Hepatocyte (in vitro differentiated cells): ENCODE data around the gene NAAA. TPM values are rescaled to one million over a fixed set of nuclear protein-coding genes. Genes with fewer than 3 reads are reported as not detected.

Source experiments
- DNase-seq: peaks from one replicate; pipeline ENCODE4 v3.0.0-alpha.2; 2016; ENCODE audit warnings: low spot score
- H2AFZ ChIP-seq: fragments of 200-600 bp; sonication (generic); 2 replicates; pipeline ENCODE4 v1.6.0; 2016; ENCODE audit warnings: antibody characterized with exemption, mild to moderate bottlenecking
- H3K27ac ChIP-seq: fragments of 200-600 bp; sonication (generic); 2 replicates; pipeline ENCODE4 v1.5.1; 2016; ENCODE audit warnings: mild to moderate bottlenecking
- H3K27me3 ChIP-seq: fragments of 200-600 bp; sonication (generic); 2 replicates; pipeline ENCODE4 v1.6.1; 2016
- H3K36me3 ChIP-seq: fragments of 200-600 bp; sonication (generic); replicated peaks from 2 replicates; pipeline ENCODE4 v1.5.1; 2016; ENCODE audit warnings: low read depth; ENCODE audit not compliant: insufficient read depth
- H3K4me1 ChIP-seq: fragments of 200-600 bp; sonication (generic); 2 replicates; pipeline ENCODE4 v1.5.1; 2016; ENCODE audit warnings: mild to moderate bottlenecking, moderate library complexity; ENCODE audit not compliant: insufficient read depth
- H3K4me2 ChIP-seq: fragments of 200-600 bp; sonication (generic); 2 replicates; pipeline ENCODE4 v1.6.0; 2016
- H3K4me3 ChIP-seq: fragments of 200-600 bp; sonication (generic); 2 replicates; pipeline ENCODE4 v1.5.1; 2016; ENCODE audit warnings: mild to moderate bottlenecking
- H3K79me2 ChIP-seq: fragments of 200-600 bp; sonication (generic); 2 replicates; pipeline ENCODE4 v1.6.0; 2017; ENCODE audit warnings: mild to moderate bottlenecking
- H3K9me2 ChIP-seq: fragments of 200-600 bp; sonication (generic); replicated peaks from 2 replicates; pipeline ENCODE4 v1.6.0; 2017; ENCODE audit warnings: mild to moderate bottlenecking; ENCODE audit not compliant: insufficient read depth
- H3K9me3 ChIP-seq: fragments of 200-600 bp; sonication (generic); 2 replicates; pipeline ENCODE4 v1.5.1; 2016; ENCODE audit warnings: low read depth, mild to moderate bottlenecking
- H4K20me1 ChIP-seq: fragments of 200-600 bp; sonication (generic); 2 replicates; pipeline ENCODE4 v1.6.0; 2016; ENCODE audit warnings: mild to moderate bottlenecking; ENCODE audit not compliant: insufficient read depth, poor library complexity, severe bottlenecking
- EZH2 ChIP-seq: fragments of 200-600 bp; sonication (generic); IDR thresholded peaks from 2 replicates; pipeline ENCODE4 v1.6.1; 2016; ENCODE audit warnings: antibody characterized with exemption, mild to moderate bottlenecking, borderline replicate concordance
- EZH2phosphoT487 ChIP-seq: fragments of 200-600 bp; sonication (generic); IDR thresholded peaks from one replicate; pipeline ENCODE4 v1.6.1; 2018; ENCODE audit warnings: antibody characterized with exemption, mild to moderate bottlenecking, low read depth, moderate library complexity; ENCODE audit not compliant: unreplicated experiment, severe bottlenecking
- WGBS: methylation state at CpG from one replicate; pipeline ENCODE4 v1.1.6; 2016; ENCODE audit warnings: low lambda C conversion rate; ENCODE audit errors: missing lambda C conversion rate; 5-methylcytosine and 5-hydroxymethylcytosine counted together
- polyA plus RNA-seq: library from polyadenylated mRNA; unstranded; fragments of >200 nt; fragmentation: Nextera tagmentation; extraction: Ambion mirVana; gene quantifications from 2 replicates; pipeline ENCODE4 v1.2.1, GENCODE V29; 2016
- total RNA-seq: library from RNA; depleted of rRNA; stranded (reverse); fragments of >200 nt; gene quantifications from 2 replicates; pipeline ENCODE4 v1.2.3, GENCODE V29; 2014
- TF ChIP-seq, protein P1 (sequence below): fragments of 200-600 bp; sonication (generic); IDR thresholded peaks from 2 replicates; pipeline ENCODE4 v1.5.1; 2016; ENCODE audit warnings: antibody characterized with exemption, mild to moderate bottlenecking; ENCODE audit not compliant: poor library complexity

NAAA gene
- total and polyA plus RNA-seq, 2 experiments from 2014 or later, result 21.8 to 41.0 TPM

DNA sequence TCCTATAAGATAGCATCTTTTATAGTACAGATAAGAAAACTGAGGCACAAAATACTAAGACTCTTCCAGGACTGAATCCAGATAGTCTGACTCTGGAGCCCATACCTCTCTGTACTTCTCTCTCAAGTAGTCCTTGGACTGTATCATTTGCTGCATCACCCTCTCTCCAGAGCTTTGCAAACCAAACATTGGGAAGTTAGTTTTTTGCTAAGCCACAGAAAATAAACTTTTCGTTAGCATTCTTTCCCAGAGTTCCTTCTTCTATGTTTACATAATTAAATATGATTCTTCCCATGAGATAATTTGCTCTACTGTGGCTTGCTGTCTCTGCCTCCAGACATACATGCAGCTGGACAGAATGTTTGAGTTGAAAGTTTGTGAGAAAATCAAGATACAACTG lies 60.5 kb downstream of the NAAA start:
- Histone ChIP-seq H2AFZ (no peak overlapping the region), H3K79me2 (no peaks in the 10 kb centered on the region), H3K9me2 (no peaks in the 10 kb centered on the region), H3K9me3 (no peaks in the 10 kb centered on the region), H3K27me3 (peaks cover 8% of the 10 kb centered on the region), H3K4me2 (no peak overlapping the region), H3K4me3 (no peak overlapping the region), H3K27ac (no peak overlapping the region), H3K36me3 (no peaks in the 10 kb centered on the region), H3K4me1 (no peaks in the 10 kb centered on the region), H4K20me1 (no peaks in the 10 kb centered on the region)
- no peak for DNase-seq
- WGBS, result 58% methylated on average over 1 of the region's 1 CpG
- TF ChIP-seq EZH2 (no peak), EZH2phosphoT487 (no peak)
- TF ChIP-seq, protein P1, sequence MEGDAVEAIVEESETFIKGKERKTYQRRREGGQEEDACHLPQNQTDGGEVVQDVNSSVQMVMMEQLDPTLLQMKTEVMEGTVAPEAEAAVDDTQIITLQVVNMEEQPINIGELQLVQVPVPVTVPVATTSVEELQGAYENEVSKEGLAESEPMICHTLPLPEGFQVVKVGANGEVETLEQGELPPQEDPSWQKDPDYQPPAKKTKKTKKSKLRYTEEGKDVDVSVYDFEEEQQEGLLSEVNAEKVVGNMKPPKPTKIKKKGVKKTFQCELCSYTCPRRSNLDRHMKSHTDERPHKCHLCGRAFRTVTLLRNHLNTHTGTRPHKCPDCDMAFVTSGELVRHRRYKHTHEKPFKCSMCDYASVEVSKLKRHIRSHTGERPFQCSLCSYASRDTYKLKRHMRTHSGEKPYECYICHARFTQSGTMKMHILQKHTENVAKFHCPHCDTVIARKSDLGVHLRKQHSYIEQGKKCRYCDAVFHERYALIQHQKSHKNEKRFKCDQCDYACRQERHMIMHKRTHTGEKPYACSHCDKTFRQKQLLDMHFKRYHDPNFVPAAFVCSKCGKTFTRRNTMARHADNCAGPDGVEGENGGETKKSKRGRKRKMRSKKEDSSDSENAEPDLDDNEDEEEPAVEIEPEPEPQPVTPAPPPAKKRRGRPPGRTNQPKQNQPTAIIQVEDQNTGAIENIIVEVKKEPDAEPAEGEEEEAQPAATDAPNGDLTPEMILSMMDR, result no peak

DNA sequence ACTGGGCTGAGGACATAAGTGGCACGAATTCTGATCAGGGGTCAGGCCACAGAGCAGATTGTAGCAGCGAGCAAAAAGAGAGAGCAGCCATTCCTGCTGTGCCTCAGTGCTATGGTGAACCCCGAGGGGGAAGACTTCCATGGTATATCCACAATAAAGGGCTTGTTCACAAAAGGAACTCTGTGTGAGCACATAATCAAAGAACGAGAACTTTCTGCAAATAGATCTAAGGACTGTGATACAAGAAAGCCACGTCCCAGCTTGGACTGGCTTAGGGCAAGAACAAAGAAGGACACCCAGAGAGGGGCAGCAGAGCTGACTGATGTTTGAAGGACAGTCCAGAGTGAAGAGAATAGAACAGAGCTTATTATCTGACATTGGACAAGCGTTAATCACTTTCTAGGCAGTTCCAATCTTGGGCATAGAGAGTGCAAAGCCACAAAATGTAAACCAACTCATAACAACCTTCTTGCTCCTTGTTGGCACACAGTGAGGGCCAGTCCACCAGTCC lies 62.5 kb downstream of the NAAA start:
- H3K36me3 ChIP-seq, result no peaks in the 10 kb centered on the region
- WGBS, result 70% methylated on average over 6 of the region's 6 CpGs
- TF ChIP-seq EZH2, result no peak
- TF ChIP-seq EZH2phosphoT487, result no peak
- TF ChIP-seq, protein P1, result no peak
- H3K9me3 ChIP-seq, result no peaks in the 10 kb centered on the region
- no peaks in the 10 kb centered on the region for H3K79me2 ChIP-seq
- H2AFZ ChIP-seq, result no peak overlapping the region
- no peaks in the 10 kb centered on the region for H3K4me1 ChIP-seq
- no peak overlapping the region for H3K4me2 ChIP-seq
- no peak for DNase-seq
- peaks cover 8% of the 10 kb centered on the region for H3K27me3 ChIP-seq
- H3K27ac ChIP-seq, result no peak overlapping the region
- no peaks in the 10 kb centered on the region for H4K20me1 ChIP-seq
- H3K4me3 ChIP-seq, result no peak overlapping the region
- no peaks in the 10 kb centered on the region for H3K9me2 ChIP-seq

DNA sequence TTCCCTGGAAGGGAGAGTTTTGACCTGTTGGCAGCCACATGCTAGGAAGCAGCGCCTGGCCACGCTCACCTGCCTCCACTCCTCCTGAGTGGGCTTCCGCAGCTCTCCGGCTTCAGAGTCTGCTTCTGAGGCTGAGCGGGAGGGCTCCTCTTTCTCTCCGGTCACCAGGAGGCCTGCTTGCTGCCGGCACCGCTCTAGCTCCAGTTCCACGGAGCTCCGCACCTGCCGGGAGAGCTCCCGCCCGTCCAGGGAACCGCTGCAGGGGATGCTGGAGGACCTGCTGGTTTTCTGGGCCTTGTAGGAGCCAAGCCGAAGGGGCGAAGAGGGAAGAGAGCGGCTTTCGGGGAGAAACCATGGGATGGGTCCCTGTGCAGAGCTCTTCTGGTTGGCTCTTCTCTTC lies 64.6 kb downstream of the NAAA start:
- Histone ChIP-seq H3K79me2 (no peaks in the 10 kb centered on the region), H3K36me3 (no peaks in the 10 kb centered on the region), H4K20me1 (no peaks in the 10 kb centered on the region), H3K9me2 (no peaks in the 10 kb centered on the region), H3K27me3 (peaks cover 8% of the 10 kb centered on the region), H3K4me2 (no peak overlapping the region), H3K4me1 (no peaks in the 10 kb centered on the region), H3K4me3 (no peak overlapping the region), H3K9me3 (no peaks in the 10 kb centered on the region), H3K27ac (no peak overlapping the region), H2AFZ (no peak overlapping the region)
- no peak for DNase-seq
- WGBS, result 95% methylated on average over 18 of the region's 18 CpGs
- TF ChIP-seq, protein P1, result no peak
- TF ChIP-seq EZH2phosphoT487, result no peak
- no peak for TF ChIP-seq EZH2

DNA sequence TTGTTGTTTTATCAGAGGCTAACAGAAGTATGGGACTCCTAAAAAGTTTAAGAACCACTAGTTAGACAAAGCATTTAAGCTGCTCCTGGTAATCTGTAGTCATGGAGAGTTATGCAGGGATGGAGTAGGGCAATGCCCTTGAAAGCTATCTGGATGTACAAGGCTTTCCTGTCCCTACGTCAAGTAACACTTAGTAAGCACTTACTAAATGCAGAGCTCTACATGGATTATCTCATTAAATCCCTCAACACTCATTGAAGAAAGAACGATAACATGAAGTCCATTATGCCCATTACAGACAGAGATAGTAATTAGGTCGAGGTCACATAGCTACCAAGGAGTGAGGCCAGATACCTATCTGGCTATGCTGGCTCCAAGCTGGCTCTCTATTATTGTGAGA lies 71.7 kb downstream of the NAAA start:
- H3K4me2 ChIP-seq, result no peak overlapping the region
- no peaks in the 10 kb centered on the region for H3K9me2 ChIP-seq
- no peaks in the 10 kb centered on the region for H3K27me3 ChIP-seq
- no peak overlapping the region for H3K4me3 ChIP-seq
- H2AFZ ChIP-seq, result no peak overlapping the region
- no peaks in the 10 kb centered on the region for H3K9me3 ChIP-seq
- H4K20me1 ChIP-seq, result no peaks in the 10 kb centered on the region
- 35% methylated on average over 3 of the region's 3 CpGs for WGBS
- H3K36me3 ChIP-seq, result no peaks in the 10 kb centered on the region
- no peak for TF ChIP-seq EZH2
- TF ChIP-seq, protein P1, result no peak
- TF ChIP-seq EZH2phosphoT487, result no peak
- no peak for DNase-seq
- no peaks in the 10 kb centered on the region for H3K4me1 ChIP-seq
- no peaks in the 10 kb centered on the region for H3K79me2 ChIP-seq
- no peak overlapping the region for H3K27ac ChIP-seq
